GM19193 (cell line): ENCODE results near the gene TMEM218.
A peak's percentile ranks its signal among the peaks of the same experiment; 100 is the strongest.

Experiments
- POLR2A ChIP-seq: IDR thresholded peaks from 4 replicates; pipeline ENCODE4 v1.6.1; 2011; ENCODE audit not compliant: insufficient read depth, insufficient read length; ENCODE audit errors: extremely low read depth

Gene TMEM218

DNA sequence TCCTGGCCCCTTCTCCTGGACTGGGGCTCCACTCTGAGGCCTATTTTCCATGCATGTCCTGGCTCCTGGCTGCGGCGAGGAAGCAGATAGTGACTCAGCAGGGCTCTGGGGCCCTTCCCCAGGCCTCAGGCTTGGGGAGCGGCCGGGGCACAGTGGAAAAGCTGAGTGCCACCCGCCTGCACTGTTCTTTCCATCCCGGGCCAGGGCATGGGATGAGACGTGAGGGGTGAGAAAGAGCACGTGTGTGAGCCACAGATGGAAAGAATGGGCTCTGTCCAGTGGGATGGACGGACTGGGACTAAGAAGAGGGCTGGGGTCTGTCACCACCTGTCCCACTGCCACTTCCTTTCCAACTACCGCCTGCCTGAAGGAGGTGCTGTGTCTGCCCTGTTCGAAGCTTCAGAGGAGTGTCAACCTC is 35.5 kb downstream of the TMEM218 start:
- TF ChIP-seq POLR2A = no peak

GRCh38 chr11:125075242-125075625 is 36.2 kb downstream of the TMEM218 start:
- TF ChIP-seq POLR2A = no peak

DNA sequence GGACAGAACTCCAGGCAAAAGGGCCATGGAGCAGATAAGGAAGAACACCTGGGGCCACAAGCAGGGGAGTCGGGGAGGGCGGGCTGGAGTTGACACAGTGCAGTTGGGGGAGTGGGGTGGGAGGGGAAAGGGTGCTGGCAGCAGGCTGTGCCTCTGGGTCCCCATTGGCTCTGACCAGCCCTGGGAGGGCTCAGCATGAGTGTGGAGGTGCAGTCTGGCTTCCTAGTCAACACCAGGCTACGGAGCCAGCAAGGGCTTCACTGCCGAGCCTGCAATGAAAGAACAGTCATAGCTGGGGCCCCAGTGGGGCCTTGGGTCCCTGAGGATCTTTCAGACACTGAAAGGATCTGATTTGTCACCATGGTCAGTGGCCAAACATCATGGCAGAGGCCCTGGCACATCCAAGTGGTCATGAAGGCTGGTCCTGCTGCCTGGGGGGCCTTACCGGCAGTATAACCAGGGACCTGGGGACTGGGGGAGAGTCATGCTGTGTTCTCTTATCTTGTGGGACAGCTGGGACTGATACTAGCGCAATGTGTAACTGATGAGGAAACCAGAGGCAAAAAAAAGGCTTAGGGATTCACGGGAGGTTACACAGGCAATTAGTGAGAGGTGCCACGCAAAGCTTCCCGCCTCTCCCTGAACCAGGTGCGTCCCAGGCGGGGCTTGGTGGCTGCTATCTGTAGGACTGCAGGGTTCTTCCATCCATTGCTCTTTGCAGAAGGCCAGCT is 36.8 kb downstream of the TMEM218 start:
- TF ChIP-seq POLR2A = no peak

GRCh38 chr11:125073616-125074483 is 37.6 kb downstream of the TMEM218 start:
- no peak for TF ChIP-seq POLR2A

- no peak for TF ChIP-seq POLR2A
These were observed 38.4 kb downstream of the TMEM218 start for GRCh38 chr11:125072961-125073590.

DNA sequence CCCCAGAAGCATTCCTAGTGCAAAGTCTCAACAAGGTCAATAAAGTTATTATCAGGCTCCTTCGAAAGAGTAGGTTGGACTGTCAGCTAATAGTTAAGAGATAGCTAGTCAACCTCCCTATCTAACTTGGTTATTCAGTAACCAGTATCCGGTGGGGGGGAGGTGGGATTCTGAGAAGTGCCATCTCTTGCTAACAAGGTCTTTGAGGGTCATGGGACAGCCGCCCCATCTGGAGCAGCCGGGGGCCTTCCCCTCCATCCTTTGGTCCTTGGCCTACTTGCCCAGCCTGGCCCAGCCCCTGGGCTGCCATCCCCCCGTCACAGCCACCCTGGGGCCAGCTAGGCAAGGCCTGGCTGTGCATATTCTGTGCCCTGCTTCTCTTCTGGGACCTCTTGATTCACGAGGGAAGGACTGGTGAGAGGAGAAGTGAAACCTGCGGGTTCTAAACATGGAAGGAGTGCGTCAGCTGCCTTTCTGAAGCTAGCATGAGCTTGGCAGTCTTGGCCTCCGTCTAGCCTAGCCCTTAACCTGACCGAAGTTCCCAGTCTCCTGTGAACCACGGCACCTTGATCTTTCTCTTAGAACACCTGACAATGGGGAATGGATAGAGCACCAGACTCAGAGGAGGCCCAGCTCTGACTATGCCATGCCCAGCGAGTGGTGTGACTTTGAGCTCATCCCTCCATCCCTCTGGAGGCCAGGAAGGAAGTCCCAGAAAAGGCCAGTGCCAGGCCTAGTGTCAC is 39.0 kb downstream of the TMEM218 start:
- peak; percentile 61 for TF ChIP-seq POLR2A

- no peak for TF ChIP-seq POLR2A
These were observed 39.6 kb downstream of the TMEM218 start for GRCh38 chr11:125071846-125072217.

DNA sequence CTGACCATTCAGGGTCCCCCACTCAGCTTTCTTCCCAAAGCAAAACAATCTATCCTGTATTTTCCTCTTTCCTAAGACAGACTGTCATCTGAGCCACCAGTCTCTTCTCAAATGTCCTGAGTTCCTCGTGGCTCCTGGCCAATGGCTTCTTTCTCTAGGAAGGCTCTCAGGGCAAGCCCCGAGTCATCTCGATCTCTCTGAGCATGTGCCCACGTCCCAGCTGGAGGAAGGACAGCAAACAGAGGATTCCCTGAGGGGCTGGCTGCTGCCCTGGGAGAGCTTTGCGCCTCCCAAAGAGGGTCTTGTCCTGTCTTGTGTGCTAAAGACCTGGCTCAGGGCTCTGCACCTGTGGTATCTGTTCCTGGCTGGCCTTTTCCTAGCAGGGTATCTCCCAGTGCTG is 40.0 kb downstream of the TMEM218 start:
- TF ChIP-seq POLR2A = no peak

DNA sequence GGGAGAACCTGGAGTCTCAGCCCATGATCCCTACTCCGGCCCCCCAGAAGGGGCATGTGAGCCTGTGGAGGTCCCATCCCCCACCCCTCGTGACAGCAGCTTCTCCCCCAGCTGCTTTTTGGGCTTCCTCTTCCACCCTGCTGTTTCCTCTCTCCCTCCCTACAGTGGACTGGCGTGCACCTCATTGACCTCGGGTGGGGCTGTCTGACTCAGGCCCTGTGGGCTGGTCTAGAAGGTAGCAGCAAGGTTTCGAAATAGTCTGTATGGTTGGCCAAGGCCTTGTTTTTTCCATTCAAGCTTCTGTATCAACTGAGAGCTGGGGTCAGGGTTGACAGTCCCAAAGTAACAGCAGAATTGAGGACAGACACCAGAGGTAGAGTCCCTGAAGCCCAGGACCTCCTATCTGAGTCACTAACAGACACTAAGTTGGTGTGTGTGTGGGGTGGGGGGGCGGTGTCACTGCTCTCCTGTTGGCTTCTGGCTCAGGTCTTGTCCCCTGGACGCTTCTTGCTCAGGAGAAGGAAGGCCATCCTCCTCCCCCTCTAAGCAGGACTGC is 40.6 kb downstream of the TMEM218 start:
- peak; percentile 56 for TF ChIP-seq POLR2A

- TF ChIP-seq POLR2A = no peak
These were observed 41.6 kb downstream of the TMEM218 start for GRCh38 chr11:125069796-125070195.

DNA sequence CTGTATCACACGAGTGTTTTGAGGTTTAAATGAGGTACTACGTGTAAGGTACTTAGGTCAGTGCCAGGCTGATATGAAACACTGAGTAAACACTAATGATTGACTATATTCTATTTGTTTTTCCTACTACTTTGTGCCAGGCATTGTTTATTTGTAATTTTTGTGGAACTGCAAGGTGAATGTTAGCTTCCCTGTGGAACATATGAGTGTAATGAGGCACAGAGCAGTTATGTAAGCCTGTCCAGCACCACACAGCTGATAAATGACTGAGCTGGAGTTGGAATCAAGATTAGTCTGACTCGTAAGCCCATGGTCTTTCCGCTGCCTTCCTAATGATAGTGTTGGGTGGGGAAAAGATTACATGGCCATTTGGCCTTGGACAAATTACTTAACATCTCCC is 42.4 kb downstream of the TMEM218 start:
- TF ChIP-seq POLR2A = no peak

GRCh38 chr11:125068368-125068767 is 43.1 kb downstream of the TMEM218 start:
- no peak for TF ChIP-seq POLR2A

DNA sequence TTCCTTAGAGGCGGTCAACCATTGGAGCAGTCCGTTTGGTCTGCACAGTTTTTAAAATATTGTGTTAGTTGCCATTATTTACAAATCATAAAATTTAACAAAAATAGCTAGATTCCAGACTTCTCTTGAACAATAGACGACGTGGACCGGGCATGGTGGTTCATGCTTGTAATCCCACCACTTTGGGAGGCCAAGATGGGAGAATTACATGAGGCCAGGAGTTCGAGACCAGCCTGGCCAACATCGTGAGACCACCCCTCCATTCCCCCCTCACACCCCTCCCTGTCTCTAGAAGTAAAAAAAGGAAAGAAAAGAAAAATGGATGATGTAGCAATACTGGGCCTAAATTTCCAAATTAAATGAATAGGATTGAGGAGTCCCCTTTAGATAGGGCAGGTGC is 47.4 kb downstream of the TMEM218 start:
- TF ChIP-seq POLR2A = no peak

- peak; percentile 18 for TF ChIP-seq POLR2A
These were observed 47.9 kb downstream of the TMEM218 start for GRCh38 chr11:125063429-125064043.
